ENCODE results near the gene WIPF3.

The WIPF3 gene

GRCh38 chr7:29806208-29806994, at the start of gene WIPF3:
WIPF3 (plus strand) TSS chr7:29806508; CDS start chr7:29834725, 28,217 bp downstream.
- no peak for DNase-seq

DNA sequence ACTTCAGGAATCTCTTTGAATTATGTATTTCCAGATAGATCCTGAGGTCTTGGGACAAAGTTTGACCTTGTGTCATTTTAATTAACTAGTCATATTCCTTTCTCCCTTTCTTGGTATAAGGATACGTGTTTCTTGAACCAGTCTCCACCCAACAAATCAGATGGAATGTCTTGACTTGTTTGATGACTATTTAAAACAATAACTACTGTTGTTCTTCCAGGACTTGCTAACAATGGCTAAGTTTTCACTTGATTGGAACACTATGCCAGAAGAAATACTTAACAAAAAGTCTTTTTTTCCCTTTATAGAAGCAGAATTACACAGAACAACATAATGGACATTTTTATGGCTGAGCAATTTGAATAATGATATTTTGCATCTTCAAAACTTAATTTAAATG, 43.0 kb upstream of the WIPF3 start:
- DNase-seq: no peak

DNA sequence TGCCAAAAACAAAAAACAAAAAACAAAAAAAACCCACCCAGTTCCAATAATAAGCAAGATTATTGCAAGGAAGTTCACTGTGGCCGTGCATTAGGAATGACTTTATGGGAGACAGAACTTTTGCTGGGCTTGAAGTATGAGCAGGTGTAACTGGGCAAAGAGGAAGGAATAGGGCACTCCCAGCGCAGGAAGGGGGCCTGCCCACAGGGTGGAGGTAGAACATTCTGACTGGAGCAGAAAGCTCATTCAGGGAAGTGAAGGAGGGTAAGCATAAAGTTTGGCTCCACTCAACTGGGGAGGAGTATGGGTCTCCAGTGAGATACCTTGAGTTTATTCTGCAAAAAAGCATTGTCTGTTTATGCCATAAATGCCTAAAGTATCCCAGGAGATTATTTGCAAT, 42.1 kb upstream of the WIPF3 start:
- DNase-seq: no peak

- no peak for DNase-seq
Measured at GRCh38 chr7:29765490-29765889, 40.8 kb upstream of the WIPF3 start.

GRCh38 chr7:29770371-29770770, 35.9 kb upstream of the WIPF3 start:
- no peak for DNase-seq

GRCh38 chr7:29771081-29771816, 35.1 kb upstream of the WIPF3 start:
- no peak for DNase-seq

DNA sequence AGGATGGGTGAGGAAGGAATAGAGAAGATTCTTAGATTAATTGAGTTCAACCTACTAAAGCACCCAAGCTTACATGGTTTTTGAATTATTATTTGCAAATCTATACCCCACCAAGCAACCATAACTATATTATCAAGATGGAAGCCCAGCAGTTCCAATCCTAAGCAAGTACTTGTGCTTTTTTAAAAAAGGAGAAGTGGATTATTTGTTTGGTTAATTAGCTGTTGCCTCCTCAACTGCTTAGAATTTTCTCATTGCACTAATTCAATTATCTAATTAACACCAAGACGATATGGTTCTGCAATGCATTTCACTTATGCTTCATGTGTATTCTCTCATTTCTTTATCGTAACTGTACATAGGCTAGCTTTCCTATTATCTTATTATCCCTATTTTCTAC, 27.3 kb upstream of the WIPF3 start:
- no peak for DNase-seq

DNA sequence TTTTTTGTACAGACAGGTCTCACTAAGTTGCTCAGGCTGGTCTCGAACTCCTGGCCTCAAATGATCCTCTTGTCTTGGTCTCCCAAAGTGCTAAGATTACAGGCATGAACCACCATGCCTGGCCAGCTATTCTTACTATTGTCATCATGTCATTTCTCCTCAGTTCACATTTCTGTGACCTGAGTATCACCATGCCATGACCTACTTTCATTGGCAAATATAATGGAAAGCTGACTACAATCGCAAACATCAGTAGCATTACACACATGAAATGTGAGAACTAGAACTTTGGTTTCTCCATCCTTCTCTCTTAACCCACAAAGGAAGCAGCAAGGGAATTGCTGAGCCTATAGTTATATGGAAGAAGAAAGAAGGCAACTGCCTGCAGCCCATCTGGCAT, 26.0 kb upstream of the WIPF3 start:
- DNase-seq: no peak

DNA sequence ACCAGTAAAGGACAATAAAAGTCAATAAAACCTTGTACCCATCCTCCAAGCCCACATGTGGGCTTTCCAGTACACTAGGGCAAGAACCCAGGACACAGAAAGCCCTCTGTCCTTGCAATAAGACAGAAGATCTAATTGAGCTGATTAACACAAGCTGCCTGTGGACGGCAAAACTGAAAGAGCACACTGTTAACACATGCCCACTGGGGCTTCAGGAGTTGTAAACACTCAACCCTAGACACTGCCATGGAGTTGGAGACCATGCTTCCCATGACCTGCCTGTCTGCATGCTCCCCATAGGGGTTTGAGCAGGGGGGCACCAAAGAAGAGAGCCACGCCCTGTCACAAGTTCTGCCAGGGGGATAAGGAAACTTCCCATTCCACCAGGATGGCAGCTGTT, 22.6 kb upstream of the WIPF3 start:
- no peak for DNase-seq

GRCh38 chr7:29793507-29793906, 12.8 kb upstream of the WIPF3 start:
- DNase-seq: no peak

DNA sequence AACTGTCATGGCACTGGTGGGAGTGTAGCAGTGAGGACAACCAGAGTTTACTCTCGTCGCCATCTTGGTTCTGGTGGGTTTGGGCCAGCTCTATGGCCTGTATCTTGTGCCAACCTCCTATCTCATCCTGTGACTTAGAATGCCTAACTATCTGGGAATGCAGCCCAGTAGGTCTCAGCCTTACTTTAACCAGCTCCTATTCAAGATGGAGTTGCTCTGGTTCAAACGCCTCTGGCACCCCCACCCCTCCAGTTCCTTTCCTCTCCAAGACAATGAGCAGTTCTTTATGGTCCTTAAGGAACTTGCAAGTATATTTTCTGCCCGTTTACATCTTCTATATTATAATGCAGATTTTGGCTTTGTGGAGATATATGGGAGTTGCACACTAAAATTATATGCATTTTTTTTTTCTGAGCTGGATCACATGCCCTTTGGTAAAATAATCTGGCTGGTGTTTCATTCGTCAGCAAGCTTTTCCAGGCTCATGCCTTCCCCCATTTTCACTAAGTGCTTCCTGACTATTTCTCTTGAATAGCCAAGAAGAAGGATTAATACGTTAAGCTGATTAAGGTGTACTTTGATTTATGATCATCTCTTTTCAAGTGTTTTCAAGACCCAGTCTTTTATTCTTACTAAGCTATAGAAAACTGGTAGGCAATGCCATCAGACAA, 11.2 kb upstream of the WIPF3 start:
- no peak for DNase-seq

- DNase-seq: no peak
Measured at GRCh38 chr7:29795696-29796580, 10.4 kb upstream of the WIPF3 start.

- DNase-seq: no peak
Measured at GRCh38 chr7:29797112-29797944, 9.0 kb upstream of the WIPF3 start.

- no peak for DNase-seq
Measured at GRCh38 chr7:29798422-29798821, 7.9 kb upstream of the WIPF3 start.

GRCh38 chr7:29801929-29802328, 4.4 kb upstream of the WIPF3 start:
- no peak for DNase-seq

DNA sequence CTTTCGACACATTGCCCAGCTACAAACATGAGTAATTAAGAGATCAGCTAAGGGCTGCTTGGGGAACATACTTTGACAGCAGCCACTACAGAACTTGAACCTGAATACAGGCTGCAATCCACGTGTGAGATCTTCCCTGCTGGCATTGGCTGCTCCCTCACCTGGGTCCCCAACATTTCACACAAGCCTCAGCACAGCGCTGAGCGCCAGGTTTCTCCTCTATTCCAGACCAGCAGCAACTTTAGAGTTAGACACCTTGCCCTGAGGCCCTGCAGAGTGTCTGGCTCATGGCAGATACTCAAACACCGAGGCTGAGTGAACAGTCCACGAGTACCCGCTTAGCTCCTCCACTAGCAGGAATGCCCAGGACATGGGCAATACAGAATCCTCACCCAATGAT, 1.3 kb upstream of the WIPF3 start:
- DNase-seq: no peak

DNA sequence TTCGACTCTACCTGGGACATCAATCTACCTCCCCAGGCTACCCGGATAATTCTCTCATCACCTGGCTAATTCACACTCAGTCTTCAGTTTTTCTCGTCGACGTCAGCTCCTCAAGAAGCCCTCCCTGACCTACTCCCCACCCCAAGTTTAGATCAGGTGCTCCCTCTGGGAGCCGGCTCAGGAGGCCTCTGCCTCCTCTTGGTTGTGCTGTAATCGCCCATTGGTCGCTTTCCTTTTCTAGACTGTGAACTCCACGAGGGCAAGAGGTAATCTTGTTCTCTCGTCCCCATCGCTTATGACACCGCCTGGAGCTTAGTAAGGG, 461 bp upstream of the WIPF3 start:
- DNase-seq: no peak

GRCh38 chr7:29806995-29807841, 910 bp downstream of the WIPF3 start:
- no peak for DNase-seq

DNA sequence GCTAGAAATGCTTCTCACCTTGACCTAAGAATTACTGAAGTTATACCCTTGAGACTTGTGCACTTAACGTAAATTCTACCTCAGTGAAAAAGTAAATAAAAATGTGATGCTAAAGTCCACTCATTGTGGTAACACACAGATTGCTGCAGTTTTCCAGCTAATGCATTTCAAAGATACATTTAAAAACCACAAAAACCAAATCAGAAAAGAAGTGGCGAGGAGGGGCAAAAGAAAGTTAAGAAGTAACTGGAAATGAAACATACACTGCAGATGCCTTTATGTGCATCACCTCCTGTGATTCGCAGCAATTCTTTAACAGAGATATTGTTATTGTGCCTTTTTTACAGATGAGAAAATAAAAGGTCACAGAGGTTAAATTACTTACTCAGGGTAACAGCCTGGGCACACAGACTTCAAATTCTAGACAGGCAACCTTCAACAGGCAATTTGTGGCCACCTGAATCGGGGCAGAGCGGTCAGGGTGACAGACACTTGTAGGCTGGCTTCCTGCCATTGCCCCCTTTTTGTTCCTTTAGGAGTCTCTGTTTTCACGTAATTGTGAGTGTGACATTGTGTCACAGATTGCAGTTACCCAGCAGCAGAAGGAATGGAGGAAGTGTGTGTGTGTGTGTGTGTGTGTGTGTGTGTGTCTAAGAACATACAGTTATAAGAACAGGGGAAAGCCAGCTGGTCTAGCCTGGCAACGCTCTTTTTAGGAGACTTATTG, 1.9 kb downstream of the WIPF3 start:
- DNase-seq: no peak

GRCh38 chr7:29809533-29810155, 3.3 kb downstream of the WIPF3 start:
- no peak for DNase-seq

Measured in KG1 (cell line).